ENCODE measurements around the gene CIROP. TPM values are rescaled to one million over a fixed set of nuclear protein-coding genes. Genes with fewer than 3 reads are reported as not detected.

Gene CIROP
- total and polyA plus RNA-seq, 9 of the 15 experiments (the other 6 are each of a cell fraction or from before 2014, with no cell fraction given), result not detected

GRCh38 chr14:23123419-23123818 lies 18.6 kb upstream of the CIROP start (continued):
- TF ChIP-seq PKNOX1 (IDR thresholded peaks at IDR 0.05), result peak; percentile 93
- TF ChIP-seq CBFA2T2 (conservative IDR thresholded peaks at IDR 0.05), result peak; percentile 21; the same call in 1 of the 2 replicates
- peak; percentile 35 for TF ChIP-seq CBFA2T3 (IDR thresholded peaks at IDR 0.05)
- TF ChIP-seq PHTF2 (CRISPR knock-in tag; IDR thresholded peaks at IDR 0.05), result no peak

- H3K27ac ChIP-seq (ENCODE audit: extremely low read depth, low read depth, low read length), result no peak overlapping the region
- no peaks in the 10 kb centered on the region for H3K27me3 ChIP-seq (ENCODE audit: control insufficient read depth in 2 of 2, insufficient read depth in 2 of 2, low read length in 2 of 2)
- DNase-seq (ENCODE audit: extremely low read depth in 1 of 4, low spot score in 3 of 4) (no peak), ATAC-seq (no peak), FAIRE-seq (no peak)
- intact Hi-C loops (cut with micrococcal nuclease) (loop anchor here (5.0 kb wide), 3 partner anchors 45 to 440 kb away; partner anchors contain the start of gene PPP1R3E), in situ Hi-C loops (cut with MboI) (loop anchor here (5.0 kb wide), 1 partner anchor 65 kb away; no protein-coding TSS in a partner anchor)
- no peak overlapping the region for H2AFZ ChIP-seq (ENCODE audit: low read depth, low read length)
- ChIA-PET POLR2A (interaction anchor here (0.6 to 1.5 kb wide), 2 partner anchors 31 to 56 kb away, joined by 3 read pairs; no protein-coding TSS in a partner anchor), CTCF (ENCODE audit: low intra/inter-chr PET ratio) (interaction anchor here (1.3 to 7.4 kb wide), 5 partner anchors 64 to 258 kb away, joined by 3 to 310 read pairs (median 19); partner anchors contain the start of genes PPP1R3E and SLC7A8)
- H4K20me1 ChIP-seq (replicated peaks; ENCODE audit: control insufficient read depth, insufficient read depth, low read length), result no peaks in the 10 kb centered on the region
- H3K36me3 ChIP-seq (ENCODE audit: control insufficient read depth, insufficient read depth, low read length), result no peaks in the 10 kb centered on the region
- WGBS (ENCODE audit: insufficient coverage, low coverage, missing lambda C conversion rate), result 86% methylated on average over 6 of the region's 6 CpGs
- BruUV-seq (replicated peaks), result no TSS peak
- peaks cover 50 to 70% of the 10 kb centered on the region in 2 experiments for H3K4me1 ChIP-seq (replicated peaks in 1 of 2; ENCODE audit: control insufficient read depth in 2 of 2, insufficient read depth in 2 of 2, low read length in 2 of 2)
- H3K9me1 ChIP-seq (ENCODE audit: control insufficient read depth, insufficient read depth, low read length), result no peaks in the 10 kb centered on the region
- H3K4me3 ChIP-seq, result no peak overlapping the region
- no peak overlapping the region for H3K4me2 ChIP-seq (ENCODE audit: insufficient read depth, low read length)
- H3K79me2 ChIP-seq (ENCODE audit: control insufficient read depth, insufficient read depth, low read length), result no peaks in the 10 kb centered on the region
- no peaks in the 10 kb centered on the region for H3K9me3 ChIP-seq (replicated peaks; ENCODE audit: control insufficient read depth, insufficient read depth, low read depth, low read length)
- H3K9ac ChIP-seq (ENCODE audit: insufficient read depth in 1 of 2, low read depth in 2 of 2, low read length in 2 of 2), result 0 out of 4 replicates have a peak overlapping the region, but pooled peaks of 1 of the 2 experiments have one; percentile 38
- TF ChIP-seq ZNF518B (CRISPR knock-in tag; IDR thresholded peaks at IDR 0.05), result no peak
- no peak for TF ChIP-seq U2AF2 (optimal IDR thresholded peaks at IDR 0.05; ENCODE audit: low read depth, low read length)
- no peak for TF ChIP-seq GTF2A2 (tag; IDR thresholded peaks at IDR 0.05)
- no peak for TF ChIP-seq BRCA1 (IDR thresholded peaks at IDR 0.05)
- no peak for TF ChIP-seq BRCA1 (CRISPR knock-in tag; IDR thresholded peaks at IDR 0.05)
- TF ChIP-seq ZSCAN32 (CRISPR knock-in tag; IDR thresholded peaks at IDR 0.05), result no peak
- no peak for TF ChIP-seq MTF1 (CRISPR knock-in tag; IDR thresholded peaks at IDR 0.05; ENCODE audit: borderline replicate concordance)
- no peak for TF ChIP-seq SMAD4 (CRISPR knock-in tag; conservative IDR thresholded peaks at IDR 0.05)
- no peak for TF ChIP-seq LARP7 (IDR thresholded peaks at IDR 0.05)
- no peak for TF ChIP-seq TRIM28 (IDR thresholded peaks at IDR 0.05)
- TF ChIP-seq HDAC1 (IDR thresholded peaks at IDR 0.05), result no peak
- TF ChIP-seq RFX7 (CRISPR knock-in tag; IDR thresholded peaks at IDR 0.05), result no peak
- no peak for TF ChIP-seq BRD9 (IDR thresholded peaks at IDR 0.05; ENCODE audit: low read depth, partially characterized antibody)
- no peak for TF ChIP-seq HNRNPK (IDR thresholded peaks at IDR 0.05; ENCODE audit: low read depth, low read length, poor library complexity, severe bottlenecking)
- TF ChIP-seq ZNF324 (CRISPR knock-in tag; IDR thresholded peaks at IDR 0.05), result no peak
- TF ChIP-seq ZNF184 (CRISPR knock-in tag; IDR thresholded peaks at IDR 0.05), result no peak
- TF ChIP-seq ZNF699 (CRISPR knock-in tag; IDR thresholded peaks at IDR 0.05; ENCODE audit: insufficient replicate concordance), result no peak
These were observed 17.3 kb upstream of the CIROP start for GRCh38 chr14:23122086-23122485.

Data from K562 (cell line).